AG20443 (cell line): Measurements from ENCODE around the gene COL11A2.
"Not testable (repeated sequence)": the region's sequence is repeated elsewhere in the genome, so short reads cannot be mapped to it uniquely, and the experiment has no call there.

Experiments
- DNase-seq: peaks from one replicate; pipeline ENCODE4 v3.0.0; 2012; ENCODE audit warnings: low spot score, mixed read lengths

COL11A2 gene

GRCh38 chr6:33192105-33192646, at the start of gene COL11A2:
TSS of gene COL11A2 (minus strand) at chr6:33192467. CDS start at chr6:33192240, 227 bp downstream.
- no peak for DNase-seq

- no peak for DNase-seq
These were observed 49.7 kb upstream of the COL11A2 start for GRCh38 chr6:33241968-33242367.

GRCh38 chr6:33237741-33238140, 45.5 kb upstream of the COL11A2 start:
- DNase-seq, result no peak

GRCh38 chr6:33236852-33237251, 44.6 kb upstream of the COL11A2 start:
- DNase-seq, result no peak

- DNase-seq, result no peak
These were observed 44.1 kb upstream of the COL11A2 start for GRCh38 chr6:33236328-33236727.

- DNase-seq, result no peak
These were observed 43.0 kb upstream of the COL11A2 start for GRCh38 chr6:33235221-33235634.

GRCh38 chr6:33226503-33227120, 34.3 kb upstream of the COL11A2 start:
- not testable (repeated sequence) for DNase-seq

- DNase-seq, result no peak
These were observed 25.4 kb upstream of the COL11A2 start for GRCh38 chr6:33217681-33218080.

- no peak for DNase-seq
These were observed 25.0 kb upstream of the COL11A2 start for GRCh38 chr6:33217246-33217645.

GRCh38 chr6:33216117-33216649, 23.9 kb upstream of the COL11A2 start:
- DNase-seq, result no peak

- DNase-seq, result no peak
These were observed 23.2 kb upstream of the COL11A2 start for GRCh38 chr6:33215271-33216116.

- DNase-seq, result no peak
These were observed 21.7 kb upstream of the COL11A2 start for GRCh38 chr6:33213989-33214335.

GRCh38 chr6:33213166-33213988, 21.1 kb upstream of the COL11A2 start:
- peak; percentile 59 for DNase-seq

GRCh38 chr6:33212857-33213165, 20.5 kb upstream of the COL11A2 start:
- DNase-seq, result no peak

GRCh38 chr6:33211666-33212422, 19.6 kb upstream of the COL11A2 start:
- no peak for DNase-seq

- DNase-seq, result no peak
These were observed 18.9 kb upstream of the COL11A2 start for GRCh38 chr6:33211136-33211535.

GRCh38 chr6:33209856-33210255, 17.6 kb upstream of the COL11A2 start:
- DNase-seq, result no peak

GRCh38 chr6:33208091-33208967, 16.1 kb upstream of the COL11A2 start, which contains the start of gene RING1:
TSS of gene RING1 (plus strand) at chr6:33208500. CDS start at chr6:33208823, 323 bp downstream.
- DNase-seq, result peak; percentile 97

- DNase-seq, result peak; percentile 71
These were observed 15.4 kb upstream of the COL11A2 start for GRCh38 chr6:33207552-33208090.
